NCI-H345 (cell line): ENCODE results near the gene C1orf35.
A peak's percentile ranks its signal among the peaks of the same experiment; 100 is the strongest.
"Not testable (repeated sequence)": the region's sequence is repeated elsewhere in the genome, so short reads cannot be mapped to it uniquely, and the experiment has no call there.

Experiments
- DNase-seq: peaks from one replicate; lab custom pipeline; 2025; lab: John Stamatoyannopoulos, UW

C1orf35 gene

DNA sequence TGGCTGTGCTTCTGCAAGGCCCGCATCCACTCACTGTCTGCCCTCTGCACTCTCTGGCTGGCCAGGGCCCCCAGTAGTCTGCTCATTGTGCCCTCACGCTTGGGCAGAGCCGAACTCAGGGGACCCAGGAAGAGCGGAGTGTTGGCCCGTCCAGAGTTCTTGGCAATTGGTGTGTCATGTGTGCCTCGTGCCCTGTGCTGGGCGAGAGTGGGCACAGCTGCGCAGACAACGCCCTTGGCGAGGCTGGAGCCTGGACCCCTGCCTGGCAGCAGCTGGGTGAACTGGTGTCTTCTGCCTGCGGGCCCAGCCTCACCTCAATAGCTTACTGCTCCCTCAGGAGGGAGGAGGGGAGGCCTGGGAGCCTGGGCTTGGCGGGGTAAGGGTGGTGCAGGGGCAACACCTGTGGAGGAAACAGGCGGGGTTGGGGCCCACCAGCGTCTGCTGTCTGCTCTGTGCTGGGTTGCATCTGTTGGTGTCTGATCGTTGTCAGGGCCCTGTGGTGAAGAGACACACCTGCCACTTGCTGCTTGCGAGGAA lies 39.1 kb upstream of the C1orf35 start:
- DNase-seq, result no peak

DNA sequence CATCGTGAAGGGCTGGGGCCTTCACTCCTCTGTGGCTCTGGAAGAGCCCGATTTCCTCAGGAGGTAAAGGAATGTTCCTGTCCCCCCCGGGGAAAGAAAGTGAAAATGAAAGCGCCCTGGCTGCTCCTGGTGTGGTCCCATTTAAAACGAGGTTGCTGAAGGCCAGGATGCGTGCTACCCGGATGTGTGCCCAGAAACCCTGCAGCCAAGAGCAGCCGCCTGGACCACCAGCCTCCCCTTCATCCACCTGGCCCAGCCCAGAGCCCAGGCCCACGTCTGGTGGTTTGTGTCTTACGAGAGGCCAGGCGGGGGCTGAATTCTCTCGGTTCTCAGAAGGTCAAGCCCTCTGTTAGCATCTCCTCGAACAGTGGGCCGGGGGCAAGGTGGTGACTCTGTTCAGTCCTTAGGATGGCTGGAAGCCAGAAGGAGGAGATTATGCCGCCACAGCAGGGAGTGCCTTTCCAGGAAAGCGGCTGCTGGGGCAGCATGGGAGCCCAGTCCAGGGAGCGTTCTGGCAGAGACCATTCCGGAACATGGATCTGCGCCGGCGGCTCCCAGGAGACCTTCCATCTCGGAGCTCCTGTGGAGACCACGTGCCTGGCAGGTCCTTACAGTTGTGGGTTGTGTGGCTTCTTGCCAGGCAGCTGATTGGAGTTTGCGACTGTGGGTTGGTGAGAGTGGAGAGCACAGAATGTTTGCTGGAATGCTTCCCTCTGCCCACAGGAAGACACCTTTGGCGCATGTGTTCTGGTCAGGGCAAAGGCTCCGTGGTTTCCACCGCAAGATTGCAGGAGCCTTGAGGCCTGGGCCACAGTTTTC lies 38.3 kb upstream of the C1orf35 start:
- no peak for DNase-seq

DNA sequence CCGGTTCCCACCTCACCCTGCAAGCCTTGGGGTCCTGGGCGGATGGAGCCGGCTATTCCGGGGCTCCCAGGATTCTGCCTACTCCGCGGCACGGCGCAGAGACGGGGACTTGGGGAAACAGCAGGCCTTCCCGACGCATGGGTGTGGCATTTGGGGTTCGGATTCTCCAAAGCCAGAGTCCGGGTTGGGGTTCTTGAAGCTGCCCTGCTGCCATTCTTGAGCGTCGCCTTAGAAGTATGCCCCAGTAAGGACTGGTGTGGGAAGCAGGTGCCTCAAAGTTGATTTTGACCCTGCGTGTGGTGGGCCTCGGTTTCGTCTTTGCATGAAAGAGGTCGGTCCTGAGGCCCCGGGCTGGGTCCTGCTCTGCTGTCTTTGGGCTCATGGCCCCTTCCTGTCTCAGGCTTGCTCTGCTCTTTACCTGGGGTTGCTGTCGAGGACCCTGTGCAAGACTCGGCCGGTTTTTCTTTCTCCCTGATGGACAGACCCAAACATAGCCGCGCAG lies 37.6 kb upstream of the C1orf35 start:
- DNase-seq, result no peak

DNA sequence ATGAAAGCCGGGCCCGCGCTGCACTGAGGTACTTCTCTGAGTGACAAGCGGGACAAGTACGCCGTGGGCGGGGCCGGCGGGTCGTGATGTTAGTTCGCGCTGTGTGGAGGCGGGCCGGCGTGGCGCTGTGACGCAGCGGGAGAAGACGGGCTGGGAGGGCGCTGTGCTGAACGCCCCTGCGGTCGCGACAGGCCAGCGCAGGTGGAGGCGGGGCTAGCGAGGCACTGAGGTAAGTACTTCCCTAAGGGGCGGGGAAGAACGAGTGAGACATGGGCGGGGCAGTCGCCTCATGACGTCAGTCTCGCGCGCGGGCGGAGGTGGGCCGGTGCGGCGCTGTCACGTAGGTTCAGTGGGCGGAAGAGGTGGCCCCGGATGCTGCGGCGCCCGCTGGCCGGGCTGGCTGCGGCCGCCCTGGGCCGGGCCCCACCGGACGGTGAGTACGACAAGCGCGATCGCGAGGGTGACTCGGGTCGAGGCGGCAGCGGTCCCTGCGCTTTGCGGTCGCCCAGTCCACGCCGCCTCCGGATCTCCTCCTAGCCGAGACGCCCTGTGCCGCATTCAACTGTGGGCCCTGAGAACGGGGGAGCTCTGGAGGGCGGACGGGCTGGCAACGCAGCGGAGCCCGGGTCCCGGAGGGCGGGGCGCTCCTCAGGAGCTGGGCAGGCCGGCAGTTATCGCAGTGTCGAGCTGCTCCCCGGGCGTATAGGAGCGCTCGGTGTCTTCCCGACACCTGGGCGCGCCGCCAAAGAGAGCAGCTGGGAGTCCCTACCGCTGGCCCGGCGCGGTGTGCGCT lies 37.0 kb upstream of the C1orf35 start, which contains the start of gene GUK1:
TSS of gene GUK1 (plus strand) at position 349 of the 793 bp plus-strand sequence. CDS start at position 373, 24 bp downstream.
- DNase-seq, result peak; percentile 100

DNA sequence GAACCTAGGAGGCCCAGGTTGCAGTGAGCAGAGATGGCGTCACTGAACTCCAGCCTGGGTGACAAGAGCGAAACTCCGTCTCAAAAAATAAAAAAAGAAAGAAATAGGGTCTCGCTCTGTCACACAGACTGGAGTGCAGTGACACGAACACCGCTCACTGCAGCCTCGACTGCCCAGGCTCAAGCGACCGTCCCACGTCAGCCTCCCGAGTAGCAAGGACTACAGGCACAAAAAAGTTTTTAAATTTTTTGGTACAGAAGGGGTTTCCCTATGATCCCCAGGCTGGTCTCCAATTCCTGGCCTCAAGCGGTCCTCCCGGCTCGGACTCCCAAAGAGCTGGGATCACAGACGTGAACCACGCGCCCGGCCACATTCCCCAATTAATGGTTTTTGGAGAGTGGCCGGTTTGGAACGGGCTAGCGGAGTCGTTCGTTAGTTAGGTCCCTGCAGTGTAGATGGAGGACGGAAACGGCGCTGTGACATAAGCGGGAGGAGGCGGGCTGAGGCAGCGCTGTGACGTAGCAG lies 36.3 kb upstream of the C1orf35 start:
- no peak for DNase-seq

DNA sequence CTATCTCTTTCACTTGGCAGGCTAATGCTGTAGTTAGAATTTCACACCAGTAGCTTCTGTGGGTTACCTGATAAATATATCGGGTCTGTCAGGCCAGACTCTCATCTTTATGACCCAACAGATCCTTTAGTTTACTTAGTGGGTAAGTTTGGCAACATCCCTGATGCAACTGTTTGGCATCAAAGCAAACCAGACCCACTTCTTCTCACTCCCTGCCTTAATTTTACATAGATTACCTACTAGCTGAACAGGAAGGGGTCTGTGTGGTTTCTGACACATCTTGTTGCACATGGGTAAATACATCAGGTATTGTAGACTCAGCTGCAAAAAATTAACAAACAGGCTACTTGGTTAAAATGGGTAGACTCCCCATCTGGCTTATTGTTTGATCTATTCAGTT lies 33.8 kb upstream of the C1orf35 start:
- no peak for DNase-seq

DNA sequence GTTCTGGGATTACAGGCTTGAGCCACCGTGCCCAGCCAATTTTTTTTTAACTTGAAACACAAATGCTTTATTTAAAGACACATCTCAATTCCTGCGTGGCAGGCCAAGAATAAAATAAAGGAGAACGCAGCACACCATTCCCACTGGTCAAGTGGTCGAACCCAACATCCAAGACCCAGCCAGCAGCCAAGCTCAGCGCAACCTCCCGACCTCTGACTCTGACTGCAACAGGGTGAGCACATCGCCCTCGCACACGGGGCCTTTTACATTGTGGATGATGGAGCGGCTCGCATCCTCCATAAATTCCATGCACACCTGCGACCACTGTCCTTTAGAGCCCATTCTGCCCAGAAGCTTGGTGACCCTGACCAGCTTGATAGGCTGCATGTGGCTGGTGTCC lies 31.5 kb upstream of the C1orf35 start:
- DNase-seq, result no peak

DNA sequence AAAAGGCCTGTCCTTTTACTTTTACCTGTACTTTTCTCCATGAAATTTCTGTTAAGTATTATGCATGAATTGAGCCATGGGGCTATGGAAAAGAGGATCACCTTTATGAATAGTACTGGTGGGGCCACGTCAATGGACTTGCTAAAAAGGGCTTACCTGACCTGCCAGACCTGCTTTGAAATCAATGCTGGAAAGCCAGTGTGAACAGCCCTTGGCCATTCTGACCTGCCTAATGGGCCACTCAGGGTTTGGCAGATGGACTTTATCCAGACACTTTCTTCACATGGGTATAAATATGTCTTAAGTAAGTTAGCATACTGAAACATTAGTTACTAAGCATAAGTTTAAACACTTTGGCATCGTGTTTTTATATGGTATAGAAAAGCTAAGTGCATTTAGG lies 28.6 kb upstream of the C1orf35 start:
- no peak for DNase-seq

DNA sequence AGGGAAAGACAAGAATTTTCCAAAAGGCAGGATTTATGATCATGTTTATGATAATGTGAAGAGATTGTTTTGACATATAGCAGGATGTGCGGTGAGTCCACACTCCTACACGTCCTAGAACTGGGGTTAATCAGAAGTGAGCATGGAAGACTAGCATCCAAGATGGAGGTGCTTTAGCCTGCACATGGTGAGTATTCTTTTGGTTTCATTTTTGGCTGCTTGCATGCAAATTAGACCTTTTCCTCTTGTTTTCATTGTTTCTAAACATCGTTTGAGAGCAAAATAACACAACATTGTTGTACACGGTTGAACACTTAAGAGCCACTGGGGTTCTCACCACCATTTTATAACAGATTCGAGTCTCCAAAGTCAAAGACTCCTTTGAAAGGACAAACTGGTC lies 22.1 kb upstream of the C1orf35 start:
- DNase-seq, result no peak

DNA sequence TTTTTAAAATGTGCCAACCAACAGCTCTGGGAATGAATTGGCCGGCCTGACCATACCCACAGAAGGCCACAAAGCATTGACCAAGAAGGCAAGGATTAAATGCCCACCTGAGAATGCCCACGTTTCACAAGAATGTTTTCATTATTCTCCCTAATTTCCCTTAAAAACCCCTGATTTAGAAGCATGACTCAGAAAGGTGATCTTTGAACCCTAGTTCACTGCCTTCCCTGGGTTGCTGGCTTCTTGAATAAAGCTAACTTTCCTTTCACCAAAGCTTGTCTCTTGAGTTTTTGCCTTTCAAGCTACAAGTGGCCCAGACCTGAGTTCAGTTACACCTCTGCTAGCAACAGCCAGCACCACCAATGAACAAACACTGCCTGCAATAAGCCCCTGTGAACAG lies 20.4 kb upstream of the C1orf35 start:
- no peak for DNase-seq

DNA sequence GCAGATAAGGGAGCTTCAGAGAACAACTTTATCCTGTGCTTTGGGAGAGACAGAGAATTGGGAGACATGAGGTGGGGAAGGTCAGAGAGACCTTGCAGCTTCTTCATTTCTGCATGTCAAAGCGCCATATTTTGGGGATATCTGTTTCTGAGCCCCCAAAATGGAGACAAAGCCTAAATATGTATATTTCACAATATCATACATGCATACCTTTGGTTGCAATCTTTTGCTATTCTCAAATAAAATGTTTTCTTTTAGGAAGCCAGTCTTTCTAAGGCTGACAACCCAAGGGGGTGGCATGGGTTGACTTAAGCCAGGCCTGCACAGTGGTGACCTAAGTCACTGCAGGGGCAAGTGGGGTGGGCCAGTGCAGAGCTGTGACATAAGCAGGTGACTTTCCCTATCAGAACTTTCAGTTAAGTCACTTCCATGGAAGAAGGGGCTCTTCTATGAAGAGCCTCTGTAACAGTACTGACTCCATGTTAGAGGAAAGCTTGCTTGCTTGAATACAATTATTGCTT lies 19.9 kb upstream of the C1orf35 start:
- no peak for DNase-seq

DNA sequence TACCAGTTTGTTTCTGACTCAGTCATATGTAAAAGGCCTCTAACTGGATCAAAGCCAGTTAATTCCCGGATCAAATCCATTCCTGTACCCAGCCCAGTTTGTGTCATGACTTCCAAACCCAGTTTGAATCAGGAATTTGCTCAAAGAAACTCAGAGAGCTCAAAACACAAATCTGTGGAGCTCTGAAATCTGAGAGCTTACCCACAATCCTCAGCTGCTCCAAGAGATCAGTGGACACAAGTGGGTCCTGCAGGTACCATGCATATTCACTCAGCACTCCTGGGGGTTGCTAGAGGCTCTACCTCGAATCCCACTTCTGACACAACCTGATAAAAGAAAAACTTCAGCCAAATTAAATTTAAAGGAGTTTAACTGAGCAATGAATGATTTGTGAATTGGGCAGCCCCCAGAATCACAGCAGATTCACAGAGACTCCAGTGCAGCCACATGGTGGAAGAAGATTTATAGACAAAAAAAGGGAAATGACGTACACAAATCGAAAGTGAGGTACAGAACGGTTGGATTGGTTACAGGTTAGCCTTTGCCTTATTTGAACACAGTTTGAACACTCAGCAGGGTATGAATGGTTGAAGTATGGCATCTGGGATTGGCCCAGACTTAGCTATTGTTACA lies 17.8 kb upstream of the C1orf35 start:
- DNase-seq, result no peak

DNA sequence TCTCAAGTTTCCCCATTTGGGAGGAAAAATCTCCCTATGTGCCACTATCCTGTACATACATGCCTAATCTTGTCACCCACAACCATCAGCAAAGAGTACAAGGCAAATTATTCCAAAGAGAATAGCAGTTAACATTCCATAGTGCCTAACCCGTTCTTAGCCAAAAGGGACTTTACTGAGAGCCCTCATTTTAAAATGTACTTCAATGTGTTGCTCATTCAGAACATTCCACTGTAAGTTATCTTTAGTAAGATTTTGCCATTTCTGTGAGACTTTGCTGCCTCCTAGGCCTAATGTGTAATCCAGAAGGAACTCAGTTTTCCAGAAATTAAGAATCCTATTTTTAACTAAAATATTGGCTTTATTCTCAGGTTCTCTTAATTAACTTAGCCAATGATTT lies 17.2 kb upstream of the C1orf35 start:
- DNase-seq, result no peak

DNA sequence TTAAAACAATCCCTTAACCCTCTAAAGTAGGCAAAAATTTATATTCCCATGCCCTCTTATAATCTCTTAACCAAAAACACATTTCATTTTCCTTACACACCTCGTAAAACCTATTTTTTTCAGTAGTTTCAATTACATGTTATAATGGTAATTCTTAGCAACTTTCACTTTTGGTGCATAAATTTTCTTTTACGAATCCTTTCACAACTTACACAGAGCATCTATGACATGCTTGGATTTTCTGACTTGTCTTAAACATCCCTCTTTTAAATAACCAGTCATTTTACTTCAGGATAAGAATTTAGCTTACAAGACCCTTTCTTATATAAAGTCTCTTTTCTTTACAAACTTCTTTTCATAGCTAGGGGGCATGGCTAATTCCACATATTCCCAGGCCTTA lies 14.9 kb upstream of the C1orf35 start:
- DNase-seq, result no peak

DNA sequence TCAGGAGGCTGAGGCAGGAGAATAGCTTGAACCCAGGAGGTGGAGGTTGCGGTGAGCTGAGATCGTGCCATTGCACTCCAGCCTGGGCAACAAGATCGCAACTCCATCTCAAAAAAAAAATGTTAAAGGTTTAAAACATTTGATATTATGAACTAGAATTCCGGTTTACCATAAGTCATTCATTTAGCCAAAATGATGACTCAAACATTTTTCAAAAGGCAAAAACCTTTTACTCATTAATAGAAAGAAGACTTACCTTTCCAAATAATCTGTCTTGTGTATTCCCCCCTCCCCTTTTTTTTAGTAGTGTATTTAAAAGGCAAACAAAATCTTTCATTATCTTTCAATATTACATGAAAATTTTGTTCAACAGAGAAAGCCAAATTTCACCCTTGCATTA lies 14.2 kb upstream of the C1orf35 start:
- DNase-seq, result no peak

DNA sequence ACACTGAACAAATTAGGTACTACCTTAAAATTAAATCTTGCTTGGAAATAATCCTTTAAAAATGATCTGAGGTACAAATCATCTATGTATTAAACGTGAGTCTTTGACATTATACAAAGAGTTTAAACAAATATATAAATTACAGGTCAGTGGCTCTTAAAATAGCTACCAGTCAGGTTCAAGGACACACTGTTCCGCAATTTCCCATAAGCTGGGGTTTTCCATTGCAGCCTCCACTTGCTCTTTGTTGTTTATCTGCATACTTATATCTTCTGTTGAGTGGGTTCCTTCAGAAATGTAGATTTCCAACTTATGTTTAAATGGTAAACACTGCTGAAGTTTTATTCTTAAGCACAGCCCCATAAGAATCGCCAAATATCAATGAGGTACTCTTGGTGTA lies 11.7 kb upstream of the C1orf35 start:
- no peak for DNase-seq

DNA sequence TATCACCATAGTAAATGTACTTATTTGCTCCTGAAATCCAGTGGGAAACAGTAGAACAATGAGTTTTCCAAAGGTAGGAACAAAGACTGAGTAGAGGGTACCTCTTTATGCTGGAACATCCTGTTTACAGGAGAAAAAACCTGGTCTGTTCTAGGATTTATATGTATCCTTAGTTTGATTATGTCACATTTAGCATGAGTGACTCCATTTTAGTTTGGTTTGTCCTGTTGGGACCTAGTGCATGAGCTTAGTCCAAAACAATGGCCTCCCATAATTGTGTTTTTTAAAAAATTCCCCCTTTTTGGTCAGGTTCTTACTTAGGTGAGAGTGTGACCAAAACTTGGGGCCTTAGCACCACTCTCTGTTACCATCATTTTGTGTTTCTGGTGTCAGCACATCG lies 9.5 kb upstream of the C1orf35 start:
- no peak for DNase-seq

DNA sequence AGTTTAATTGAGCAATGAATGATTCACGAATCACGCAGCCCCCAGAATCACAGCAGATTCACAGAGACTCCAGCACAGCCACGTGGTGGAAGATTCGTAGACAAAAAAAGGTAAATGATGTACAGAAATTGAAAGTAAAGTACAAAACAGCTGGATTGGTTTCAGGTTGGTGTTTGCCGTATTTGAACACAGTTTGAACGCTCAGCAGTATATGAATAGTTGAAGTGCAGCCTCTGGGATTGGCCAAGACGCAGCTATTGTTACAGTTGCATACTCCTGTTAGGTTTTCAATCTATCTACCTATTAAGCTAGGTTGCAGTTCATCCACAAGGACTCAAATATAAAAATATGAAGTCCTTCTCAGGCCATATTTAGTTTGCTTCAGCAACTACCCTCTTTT lies 9.0 kb upstream of the C1orf35 start:
- DNase-seq, result no peak

DNA sequence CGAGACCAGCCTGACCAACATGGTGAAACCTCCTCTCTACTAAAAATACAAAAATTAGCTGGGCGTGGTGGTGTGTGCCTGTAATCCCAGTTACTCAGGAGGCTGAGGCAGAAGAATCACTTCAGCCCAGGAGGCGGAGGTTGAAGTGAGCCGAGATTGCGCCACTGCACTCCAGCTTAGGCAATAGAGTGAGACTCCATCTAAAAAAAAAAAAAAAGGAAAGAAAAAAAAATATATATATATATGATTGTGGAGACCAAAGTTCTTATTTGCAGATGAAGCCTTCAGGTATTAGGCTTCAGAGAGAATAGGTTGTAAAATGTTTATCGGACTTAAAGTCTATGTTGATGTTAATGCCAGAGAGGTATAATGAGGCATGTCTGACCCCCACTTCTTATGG lies 8.2 kb upstream of the C1orf35 start:
- not testable (repeated sequence) for DNase-seq

DNA sequence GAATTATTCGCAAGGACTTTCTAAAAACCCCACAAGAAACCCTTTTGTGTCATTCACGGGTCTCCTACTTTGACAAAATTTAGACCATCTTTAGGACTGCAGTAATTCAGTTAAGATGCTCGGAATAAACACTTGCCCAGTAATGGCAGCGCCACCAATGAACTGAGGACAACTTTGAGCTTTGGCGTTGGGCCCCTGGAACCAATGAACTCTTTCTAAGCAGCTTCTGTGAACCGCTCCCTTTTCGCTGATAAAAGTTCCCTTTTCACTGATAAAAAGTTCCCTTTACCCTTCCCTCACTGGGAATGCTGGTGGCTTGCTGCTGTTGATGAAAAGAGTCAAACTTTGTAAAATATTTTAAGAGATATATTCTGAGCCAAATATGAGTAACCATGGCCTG lies 7.4 kb upstream of the C1orf35 start:
- no peak for DNase-seq

DNA sequence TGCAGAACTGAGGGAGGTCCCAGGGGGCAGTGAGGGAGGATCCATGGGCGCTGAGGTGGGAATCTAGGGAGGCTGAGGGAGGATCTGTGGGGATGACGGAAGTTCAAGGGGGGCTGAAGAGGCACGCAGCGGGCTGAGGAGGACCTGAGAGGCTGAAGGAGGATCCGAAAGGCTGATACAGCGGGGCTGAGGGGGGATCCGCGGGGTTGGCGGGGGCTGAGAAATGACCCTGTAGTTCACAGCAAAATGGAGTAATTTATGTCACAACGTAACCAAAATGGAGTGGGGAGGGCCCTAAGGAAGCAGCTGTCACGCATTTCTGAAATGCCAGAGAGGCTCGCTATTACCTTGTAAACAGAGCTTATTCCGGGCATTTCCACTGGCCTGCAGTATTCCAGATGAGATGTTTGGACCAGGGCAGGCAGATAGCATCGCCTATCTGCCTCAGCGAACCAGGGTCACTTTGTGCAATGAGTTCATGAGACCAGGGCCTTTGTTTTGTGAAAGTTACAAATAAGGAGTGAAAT lies 6.9 kb upstream of the C1orf35 start:
- DNase-seq, result no peak
